Stimulated activated CD8-positive, alpha-beta memory T cell treated with anti-CD3 and anti-CD28 coated beads, Interleukin-4, amount 100 ng/mL, for 24 hours (primary cell): ENCODE results near the gene PPP4R3A.
"Not testable (repeated sequence)": the region's sequence is repeated elsewhere in the genome, so short reads cannot be mapped to it uniquely, and the experiment has no call there.

ENCODE experiments used
- DNase-seq: peaks from one replicate; pipeline ENCODE4 v3.0.0-alpha.2; 2020; ENCODE audit warnings: low read depth

Gene PPP4R3A

DNA sequence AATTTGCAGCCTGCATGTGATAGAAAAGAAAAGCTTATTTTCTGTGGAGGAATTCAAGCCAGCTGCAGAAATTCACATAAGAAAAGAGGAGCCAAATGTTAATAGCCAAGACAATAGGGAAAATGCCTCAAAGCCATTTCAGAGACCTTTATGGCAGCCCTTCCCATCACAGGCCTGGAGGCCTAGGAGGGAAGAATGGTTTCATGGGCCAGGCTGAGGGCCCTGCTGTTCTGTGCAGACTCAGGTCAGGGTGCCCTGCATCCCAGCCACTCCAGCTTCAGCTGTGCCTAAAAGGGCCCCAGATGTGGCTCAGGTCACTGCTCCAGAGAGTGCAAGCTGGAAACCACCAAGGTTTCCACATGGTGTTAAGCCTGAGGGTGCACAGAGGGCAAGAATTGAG lies 71.3 kb downstream of the PPP4R3A start:
- no peak for DNase-seq

DNA sequence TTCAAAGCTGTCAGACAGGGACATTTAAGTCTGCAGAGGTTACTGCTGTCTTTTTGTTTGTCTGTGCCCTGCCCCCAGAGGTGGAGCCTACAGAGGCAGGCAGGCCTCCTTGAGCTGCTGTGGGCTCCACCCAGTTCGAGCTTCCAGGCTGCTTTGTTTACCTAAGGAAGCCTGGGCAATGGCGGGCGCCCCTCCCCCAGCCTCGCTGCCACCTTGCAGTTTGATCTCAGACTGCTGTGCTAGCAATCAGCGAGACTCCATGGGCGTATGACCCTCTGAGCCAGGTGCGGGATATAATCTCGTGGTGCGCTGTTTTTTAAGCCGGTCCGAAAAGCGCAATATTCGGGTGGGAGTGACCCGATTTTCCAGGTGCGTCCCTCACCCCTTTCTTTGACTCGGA lies 73.8 kb downstream of the PPP4R3A start:
- DNase-seq, result not testable (repeated sequence)

DNA sequence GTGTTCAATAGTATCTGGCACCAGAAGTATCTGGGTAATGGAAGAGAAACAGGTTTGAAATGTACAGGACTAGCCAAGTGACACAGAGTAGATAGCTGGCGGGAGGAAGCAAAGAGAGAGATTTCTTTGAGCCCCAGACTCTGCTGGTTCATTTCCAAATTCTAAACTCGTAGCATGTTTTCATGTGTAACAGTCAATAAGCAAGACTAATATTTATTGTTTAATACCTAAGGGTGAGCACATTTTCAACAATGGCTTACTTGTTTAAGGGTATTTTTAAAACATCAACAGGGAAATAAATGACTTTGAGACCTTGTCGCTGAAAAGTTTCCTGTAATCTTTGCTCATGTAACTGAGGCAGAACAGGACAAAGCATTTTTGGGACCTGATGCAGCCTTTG lies 80.7 kb downstream of the PPP4R3A start:
- no peak for DNase-seq

DNA sequence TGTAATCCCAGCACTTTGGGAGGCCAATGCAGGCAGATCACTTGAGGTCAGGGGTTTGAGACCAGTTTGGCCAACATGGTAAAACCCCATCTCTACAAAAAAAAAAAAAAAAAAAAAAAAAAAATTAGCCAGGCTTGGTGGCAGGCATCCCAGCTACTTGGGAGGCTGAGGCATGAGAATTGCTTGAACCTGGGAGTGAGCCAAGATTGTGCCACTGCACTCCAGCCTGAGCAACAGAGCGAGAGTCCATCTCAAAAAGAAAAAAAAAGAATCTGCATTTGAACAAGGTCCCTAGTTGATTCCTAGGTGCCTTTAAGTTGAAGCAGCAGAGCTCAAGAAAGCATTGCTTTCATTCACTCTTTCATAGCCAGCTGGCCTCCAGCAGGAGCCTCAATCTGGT lies 81.2 kb downstream of the PPP4R3A start:
- DNase-seq, result not testable (repeated sequence)

DNA sequence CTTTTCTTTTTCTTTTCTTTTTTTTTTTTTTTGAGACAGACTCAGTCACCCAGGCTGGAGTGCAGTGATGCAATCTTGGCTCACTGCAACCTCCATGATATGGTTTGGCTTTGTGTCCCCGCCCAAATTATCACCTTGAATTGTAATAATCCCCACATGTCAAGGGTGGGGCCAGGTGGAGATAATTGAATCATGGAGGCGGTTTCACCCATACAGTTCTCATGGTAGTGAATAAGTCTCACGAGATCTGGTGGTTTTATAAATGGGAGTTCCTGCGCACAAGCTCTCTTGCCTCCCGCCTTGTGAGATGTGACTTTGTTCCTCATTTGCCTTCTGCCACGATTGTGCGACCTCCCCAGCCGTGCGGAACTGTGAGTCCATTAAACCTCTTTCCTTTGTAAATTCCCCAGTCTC lies 84.6 kb downstream of the PPP4R3A start:
- not testable (repeated sequence) for DNase-seq

DNA sequence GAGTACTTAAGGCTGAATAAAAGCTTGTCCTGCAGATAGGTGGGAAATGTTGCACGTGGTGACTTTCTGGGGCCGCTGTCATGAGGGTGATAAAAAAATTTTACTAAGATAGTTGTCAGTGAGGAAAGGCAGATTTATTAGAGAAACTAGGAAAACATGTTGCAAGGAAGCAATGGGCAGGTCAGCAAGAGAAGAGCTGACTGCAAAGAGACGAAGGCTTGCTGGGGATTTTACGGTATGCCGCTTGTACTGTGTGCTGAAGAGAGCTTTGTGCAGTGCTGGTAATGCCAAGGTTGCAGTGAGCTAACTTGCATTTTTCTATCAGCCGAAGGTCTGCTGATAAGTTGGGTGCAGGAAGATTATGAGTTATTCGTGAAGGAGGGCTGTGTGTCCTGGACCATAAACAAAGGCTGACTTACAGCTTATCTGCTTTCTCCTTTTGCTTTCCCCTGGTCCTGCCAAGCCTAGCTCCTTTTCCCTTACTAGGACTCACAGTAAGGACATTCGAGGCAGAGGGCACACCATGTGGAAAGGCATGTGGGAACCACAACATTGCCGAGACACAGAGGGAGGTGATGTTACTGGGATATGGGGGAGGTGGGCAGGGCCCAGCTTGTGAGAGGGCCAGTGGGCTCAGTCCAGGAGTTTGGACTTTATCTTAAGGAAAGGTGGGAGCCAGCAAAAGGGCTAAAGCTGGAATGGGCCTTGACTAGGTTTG lies 85.1 kb downstream of the PPP4R3A start:
- no peak for DNase-seq

DNA sequence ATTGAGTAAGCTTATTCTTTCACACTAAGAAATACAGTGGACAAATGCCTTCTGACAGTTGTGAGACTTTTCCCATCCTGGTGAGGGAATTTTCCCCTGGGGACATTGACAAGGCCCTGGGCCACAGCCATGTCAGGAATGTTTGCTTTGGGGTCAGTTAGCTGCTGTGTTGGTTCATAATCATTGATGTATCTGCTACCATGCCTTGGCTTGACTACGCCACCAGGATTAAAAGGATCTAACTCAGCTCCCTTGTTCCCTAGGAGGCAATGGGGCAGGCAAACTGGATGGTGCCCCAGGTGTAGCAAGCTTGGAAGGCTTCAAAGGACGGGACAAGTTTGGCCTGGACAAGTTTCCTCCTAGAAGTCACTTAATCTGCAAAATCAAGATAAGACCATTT lies 89.4 kb downstream of the PPP4R3A start:
- no peak for DNase-seq

DNA sequence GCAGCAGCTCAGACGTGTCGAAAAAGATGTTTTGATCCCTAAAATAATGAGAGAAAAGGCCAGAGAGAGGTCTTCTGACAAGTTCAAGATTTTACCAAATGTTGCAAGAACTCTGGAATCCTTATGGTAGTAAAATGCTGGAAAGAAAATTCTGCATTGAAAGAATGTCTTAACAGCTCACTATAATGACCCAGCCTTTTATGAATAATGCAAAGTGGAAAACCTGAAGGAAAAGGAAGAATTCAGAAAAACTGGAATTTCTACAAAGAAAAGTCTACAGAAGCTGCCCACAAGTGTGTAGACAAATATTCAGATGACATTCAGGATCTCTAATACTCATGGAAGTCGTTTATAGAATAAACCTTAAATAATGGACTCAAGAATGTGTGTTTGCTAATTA lies 90.7 kb downstream of the PPP4R3A start:
- no peak for DNase-seq

DNA sequence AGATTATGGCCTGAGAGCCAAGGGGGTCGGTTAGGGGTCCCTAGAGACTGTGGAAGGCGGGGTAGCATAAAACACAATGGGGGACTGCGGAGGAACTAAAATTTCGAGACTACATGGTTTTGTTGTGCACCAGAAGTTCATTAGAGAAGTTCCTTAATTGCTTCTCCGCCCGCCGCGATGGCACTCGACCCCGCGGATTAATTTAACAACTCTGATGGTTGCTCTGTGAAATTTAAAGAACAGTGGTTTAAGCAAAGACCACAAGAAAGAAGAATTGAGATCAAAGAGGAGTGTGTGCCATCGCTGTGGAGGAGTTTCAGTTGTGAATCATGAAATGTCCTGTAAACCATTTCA lies 91.1 kb downstream of the PPP4R3A start:
- no peak for DNase-seq

DNA sequence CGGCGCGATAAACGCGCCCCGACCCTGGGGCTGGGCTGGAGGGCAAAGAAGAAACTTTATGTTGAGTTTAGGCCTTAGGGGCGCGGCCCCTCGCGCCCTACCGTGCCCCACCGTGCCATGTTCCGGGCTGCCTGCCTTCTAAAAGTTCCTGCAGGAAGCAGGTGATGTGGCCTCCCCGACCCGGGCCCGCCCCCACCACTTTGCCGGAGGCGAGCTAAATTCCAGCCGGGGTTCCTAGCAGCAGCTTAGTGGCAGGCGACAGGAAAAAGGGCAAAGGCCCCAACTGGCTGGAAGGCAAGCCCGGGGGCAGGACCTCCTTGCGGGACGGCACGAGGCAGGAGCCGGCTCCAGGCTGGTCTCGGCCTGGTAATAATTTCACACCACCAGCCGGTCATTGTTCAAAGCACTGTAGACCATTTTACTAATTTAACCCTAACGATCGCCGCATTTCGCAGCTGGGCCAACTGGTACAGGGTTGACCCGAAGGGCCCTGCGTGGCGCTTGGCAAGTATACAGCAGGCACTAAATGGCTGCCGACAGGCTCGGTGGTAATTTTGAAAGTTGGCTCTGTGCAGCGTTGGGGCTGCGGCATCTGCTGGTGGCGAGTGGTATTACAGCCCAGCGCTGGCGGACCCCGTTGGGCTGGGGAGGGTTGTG lies 91.6 kb downstream of the PPP4R3A start:
- DNase-seq, result peak; percentile 77

DNA sequence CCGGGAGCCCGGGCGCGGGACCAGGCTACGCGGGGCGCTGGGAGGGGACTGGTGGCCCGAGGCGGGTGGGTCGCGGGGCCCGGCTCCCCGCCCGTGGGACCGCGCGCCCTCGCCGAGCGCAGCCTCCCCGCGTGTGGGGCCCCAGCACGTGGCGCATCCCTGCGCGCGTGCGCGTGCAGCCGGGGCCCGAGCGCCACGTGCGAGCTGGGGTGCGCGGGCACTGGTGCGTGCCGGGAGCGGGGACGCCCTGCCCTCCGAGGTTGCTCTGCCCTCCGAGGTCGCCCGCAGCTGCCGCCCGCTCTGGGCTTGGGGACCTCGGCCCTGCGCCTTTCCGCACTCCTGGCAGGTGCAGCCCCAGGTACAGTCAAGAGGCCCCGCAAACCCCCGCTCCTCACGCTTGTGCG lies 92.1 kb downstream of the PPP4R3A start:
- peak; percentile 50 for DNase-seq

DNA sequence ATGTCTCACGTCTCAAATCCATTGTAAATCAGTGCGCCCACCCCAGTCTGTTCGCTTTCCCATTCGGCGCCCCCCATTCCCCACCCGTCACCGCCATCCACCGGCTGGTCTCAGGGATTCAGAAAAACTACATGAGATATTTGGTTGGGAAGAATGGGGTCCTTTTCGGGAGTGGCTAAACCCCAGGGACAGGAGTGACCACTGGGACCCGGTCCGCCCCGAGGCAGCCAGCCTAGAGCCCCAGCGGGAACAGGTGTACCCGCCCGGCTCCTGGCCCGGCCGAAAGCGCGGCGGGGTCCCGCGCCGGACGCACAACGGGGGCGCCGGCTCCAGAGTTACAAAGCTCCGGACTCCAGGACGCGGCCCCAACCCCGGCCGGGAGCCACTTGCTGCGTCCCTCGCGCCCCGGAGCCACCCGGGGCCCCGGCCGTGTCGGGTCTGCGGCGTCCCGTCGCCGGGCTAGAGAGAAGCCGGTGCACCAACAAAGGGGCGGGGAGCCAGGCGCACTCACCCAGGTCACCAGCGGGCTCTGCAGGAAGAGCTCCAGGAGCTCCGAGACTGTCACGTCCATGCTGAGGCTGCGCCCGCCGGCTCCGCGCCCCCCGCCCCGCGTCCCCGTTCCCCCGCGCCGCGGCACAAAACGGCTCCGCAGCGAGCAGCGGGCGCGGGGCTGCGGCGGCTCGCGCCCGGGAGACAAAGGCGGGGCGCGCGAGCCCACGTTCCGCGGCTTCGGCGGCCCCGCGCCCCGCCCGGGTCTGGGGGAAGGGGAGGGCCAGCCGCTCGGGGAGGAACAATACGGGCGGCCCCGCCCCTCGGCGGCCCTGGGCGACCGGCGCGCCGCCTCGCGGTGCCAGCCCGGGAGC lies 92.8 kb downstream of the PPP4R3A start, which contains the start of gene CCDC88C:
TSS of gene CCDC88C (minus strand) at position 701 of the 863 bp plus-strand sequence. CDS start at position 571, 130 bp downstream.
- DNase-seq, result peak; percentile 68

DNA sequence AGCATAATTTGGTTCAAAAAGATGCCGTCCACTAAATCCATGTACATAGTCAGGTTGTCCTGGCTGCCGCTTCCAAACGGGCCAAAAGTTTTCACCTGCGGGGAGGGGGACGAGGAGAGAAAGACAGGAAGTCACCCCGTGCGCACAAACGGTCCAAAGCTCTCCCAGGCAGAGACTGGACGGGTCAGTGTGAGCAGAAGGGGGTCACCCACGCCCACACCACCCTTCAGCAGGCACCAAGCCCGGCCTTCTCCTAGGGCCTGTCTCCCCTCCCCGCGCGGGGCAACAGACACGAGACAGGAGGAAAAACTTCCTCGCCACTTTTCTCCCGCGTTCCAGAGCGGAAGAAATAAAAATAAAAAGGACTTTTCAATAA lies 93.4 kb downstream of the PPP4R3A start:
- DNase-seq, result no peak

DNA sequence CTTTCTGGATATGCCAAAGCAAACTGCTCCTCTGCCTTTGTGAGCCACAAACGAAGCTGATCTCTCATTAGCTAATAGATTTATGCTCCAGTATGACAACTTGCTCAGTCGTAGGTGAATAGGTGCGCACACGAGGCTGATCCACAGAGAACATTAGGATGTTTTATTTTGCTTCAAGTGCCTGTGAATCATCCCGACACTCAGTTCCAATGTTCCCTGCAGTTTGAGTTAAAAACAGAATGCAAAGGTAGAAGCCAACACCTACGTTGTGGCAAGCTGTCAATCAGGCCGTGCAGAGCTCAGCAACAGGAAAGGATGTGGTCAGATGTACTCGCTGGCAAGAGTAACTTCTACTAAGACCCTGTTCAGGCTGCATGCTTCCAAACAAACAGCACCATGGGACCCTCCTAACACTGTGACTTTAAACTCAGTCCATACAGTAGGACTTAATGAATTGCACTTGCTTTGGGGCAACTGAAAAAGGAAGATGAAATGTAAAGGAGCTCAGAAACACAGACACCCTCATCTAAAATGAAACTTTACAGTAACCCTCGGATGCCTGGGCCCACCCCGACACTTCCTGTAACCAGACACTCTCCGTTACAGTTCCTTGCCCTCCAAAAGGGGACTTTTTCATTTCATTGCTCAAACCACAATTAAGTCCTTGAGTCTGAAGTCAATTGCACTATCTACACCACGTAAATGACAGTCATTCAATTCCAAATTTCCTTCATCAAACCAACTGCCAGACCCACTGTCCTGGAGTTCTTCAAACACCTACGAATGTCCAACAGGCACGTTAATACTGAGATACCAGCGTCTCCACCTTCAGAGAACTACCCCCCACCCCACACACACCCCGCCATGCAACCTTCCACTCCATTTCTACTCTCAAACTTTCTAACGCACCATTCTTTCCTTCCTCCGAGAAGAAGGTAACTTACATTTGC lies 94.0 kb downstream of the PPP4R3A start:
- DNase-seq, result no peak

DNA sequence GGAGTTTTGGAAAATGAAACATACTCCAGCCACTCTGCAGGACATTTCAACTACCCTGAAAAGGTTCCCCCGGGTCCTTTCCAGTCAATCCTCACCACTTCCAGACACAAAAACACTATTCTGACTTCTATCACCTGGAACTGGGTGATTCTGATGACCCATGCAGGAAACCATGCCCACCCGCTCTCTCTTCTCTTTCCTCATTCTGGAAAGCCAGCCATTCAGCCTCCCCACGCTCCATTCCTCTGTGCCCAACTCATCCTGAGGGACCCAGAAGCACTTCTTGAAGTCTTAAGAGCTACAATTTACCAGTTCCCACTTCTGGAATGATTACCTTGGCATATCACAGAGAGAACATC lies 95.7 kb downstream of the PPP4R3A start:
- no peak for DNase-seq

DNA sequence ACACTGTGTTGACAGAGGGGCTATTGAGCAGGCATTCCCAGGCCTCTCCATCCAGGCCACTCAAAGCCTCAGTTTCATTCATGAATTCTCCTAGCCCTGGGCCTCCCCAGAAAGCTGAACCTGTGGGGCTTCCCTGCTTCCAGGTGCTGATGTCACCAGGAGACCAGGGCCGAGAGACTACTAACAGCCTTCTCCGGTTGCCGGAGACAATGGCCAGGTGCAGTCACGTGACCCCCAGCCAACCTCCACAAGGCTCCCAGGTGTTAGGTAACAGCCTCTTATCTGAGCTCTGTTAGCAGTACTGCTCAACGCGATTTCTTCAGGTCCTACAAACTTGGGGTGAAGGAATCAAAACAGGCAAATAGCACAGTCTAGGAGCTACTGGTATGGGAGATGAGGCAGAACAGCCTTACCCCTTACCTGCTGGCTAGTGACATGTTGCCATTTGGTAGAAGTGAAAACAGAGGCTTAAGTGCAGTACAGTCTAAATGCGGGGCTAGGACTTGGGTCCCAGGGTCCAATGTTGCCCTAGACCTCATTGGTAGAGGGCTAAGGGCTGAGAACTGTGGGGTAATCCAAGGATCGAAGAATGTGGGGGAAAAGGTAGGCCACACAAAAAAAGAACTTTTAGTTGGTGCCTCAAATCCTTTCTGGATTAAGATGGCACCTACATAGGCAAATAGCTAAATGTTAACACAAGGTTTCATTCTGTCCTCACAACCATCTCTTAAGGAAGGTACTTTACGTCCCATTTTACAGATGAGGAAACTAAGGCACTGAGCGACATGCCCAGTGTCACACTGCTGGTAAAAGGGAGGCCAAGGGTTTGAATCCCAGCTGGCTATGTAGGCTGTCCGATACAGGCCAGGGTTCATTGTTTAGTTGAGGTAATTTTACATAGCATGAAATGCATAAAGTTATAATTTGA lies 96.3 kb downstream of the PPP4R3A start:
- no peak for DNase-seq

DNA sequence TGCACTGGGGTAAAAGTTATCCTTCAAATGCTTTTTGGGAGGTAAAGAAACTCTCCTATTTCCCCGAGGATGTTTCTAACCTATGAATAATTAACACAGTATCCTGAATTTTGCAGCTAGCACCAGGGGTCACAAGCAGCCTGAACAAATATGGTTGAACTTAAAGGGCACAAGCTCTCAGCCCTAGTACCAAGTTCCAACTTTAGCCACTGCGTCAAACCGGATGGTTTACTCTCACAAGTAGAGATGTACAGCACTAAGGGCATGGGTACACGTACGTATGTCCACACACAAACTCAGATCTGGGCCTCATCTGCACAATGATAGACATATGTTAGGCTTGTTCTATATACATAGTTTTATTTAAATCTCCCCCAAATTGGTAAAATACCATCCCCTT lies 97.2 kb downstream of the PPP4R3A start:
- DNase-seq, result no peak

DNA sequence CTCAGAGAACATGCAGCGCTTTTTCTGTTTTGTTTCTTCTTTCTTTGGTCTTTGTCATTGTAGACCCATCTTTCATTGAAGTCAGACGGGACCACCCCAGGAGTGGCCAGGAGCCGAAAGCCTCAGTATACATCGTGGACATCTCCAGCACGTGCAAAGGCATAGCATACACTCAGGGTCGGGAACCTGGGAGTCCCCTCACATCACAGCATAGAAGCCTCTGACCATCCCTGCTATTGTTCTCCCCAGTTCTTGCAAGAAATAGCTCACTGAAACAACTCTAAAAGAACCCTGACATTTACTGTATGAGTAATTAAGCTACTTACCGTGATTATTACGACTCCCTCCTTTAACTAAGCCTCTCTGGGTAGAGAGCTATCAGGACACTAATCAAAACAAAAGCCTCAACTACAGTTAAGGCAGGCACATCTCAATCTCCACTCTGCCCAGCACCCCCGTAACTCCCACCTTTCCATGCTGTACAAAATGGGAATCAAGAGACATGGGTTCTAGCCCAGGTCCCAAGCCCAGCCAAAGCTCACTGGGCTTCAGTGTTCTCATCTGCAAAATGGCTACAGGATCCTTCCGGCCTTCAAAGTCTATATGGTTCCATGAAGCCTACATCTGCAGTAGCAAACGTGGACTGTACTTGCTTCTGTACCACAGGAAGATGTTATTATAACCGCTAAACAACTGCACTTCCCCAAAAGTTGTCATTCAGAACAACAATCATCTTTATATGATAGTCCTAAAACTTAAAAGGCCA lies 99.2 kb downstream of the PPP4R3A start:
- DNase-seq, result no peak

DNA sequence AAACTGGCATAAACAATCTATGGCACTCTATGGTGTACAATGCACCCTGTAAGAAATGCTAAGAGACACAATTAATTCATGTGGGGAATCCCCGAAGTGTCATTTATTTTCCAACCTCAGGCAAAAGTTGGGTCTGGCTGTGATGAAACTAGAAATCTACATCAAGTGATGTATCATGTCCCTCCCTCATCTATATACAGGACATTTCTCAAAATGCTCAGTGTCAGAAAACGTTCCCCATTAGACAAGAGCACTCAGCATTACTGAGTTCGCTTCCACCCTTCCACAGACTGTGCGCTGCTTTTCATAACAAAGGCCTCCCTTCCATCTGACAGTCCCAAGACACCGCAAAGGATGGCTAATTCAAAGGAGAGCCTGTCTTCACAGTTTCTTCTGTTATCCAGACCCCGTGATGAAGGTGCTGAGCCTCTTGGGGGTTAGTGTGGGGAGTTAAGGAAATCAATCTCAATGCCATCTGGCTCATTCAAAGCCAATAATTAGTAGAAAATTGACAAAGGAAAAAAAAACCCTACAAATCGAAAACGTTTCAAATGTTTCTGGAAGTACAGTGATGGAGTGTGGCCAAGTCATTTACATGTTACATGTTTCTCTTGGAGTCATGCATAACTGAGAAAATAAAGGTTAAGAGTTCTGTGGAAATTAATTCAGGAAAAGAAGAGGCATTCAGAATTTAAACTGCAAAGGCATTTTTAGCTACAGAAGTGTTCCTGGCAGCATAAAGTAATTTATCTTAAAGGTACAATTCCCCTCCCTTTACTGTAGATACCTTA lies 100.0 kb downstream of the PPP4R3A start:
- DNase-seq, result no peak
